Prostate gland (tissue), 2 donors: Measurements from ENCODE around the gene PC. TPM values are rescaled to one million over a fixed set of nuclear protein-coding genes. Genes with fewer than 3 reads are reported as not detected.
A peak's percentile ranks its signal among the peaks of the same experiment; 100 is the strongest.

ENCODE experiments used
- DNase-seq: peaks from one replicate; pipeline ENCODE4 v3.0.0-alpha.2; 2019; ENCODE audit warnings: low spot score
- H3K27ac ChIP-seq, 2 donors: fragments of 200-600 bp; sonication (generic); 2 replicates each; pipeline ENCODE4 v1.5.1; 2017 to 2019
- H3K27me3 ChIP-seq: fragments of 200-600 bp; sonication (generic); replicated peaks from 2 replicates; pipeline ENCODE4 v1.5.1; 2019; ENCODE audit not compliant: insufficient read depth
- H3K36me3 ChIP-seq, 2 donors: fragments of 200-600 bp; sonication (generic); 1 replicate in 1 of 2; 2 replicates in 1 of 2; pipeline versions ENCODE4 v1.5.1 to v1.8.1; 2017 to 2019
- H3K4me1 ChIP-seq: fragments of 200-600 bp; sonication (generic); replicated peaks from 2 replicates; pipeline ENCODE4 v1.5.1; 2019
- H3K4me3 ChIP-seq, 2 donors: fragments of 200-600 bp; sonication (generic); 2 replicates each; pipeline ENCODE4 v1.5.1; 2017 to 2019
- H3K9me3 ChIP-seq: fragments of 200-600 bp; sonication (generic); 2 replicates; pipeline ENCODE4 v1.5.1; 2017
- POLR2A ChIP-seq: fragments of 450-650 bp; IDR thresholded peaks from one replicate; pipeline ENCODE4 v1.6.1; 2016; ENCODE audit warnings: antibody characterized with exemption, mild to moderate bottlenecking
- POLR2AphosphoS5 ChIP-seq: sonication (generic); formaldehyde crosslinking; IDR thresholded peaks from one replicate; pipeline ENCODE4 v1.6.1; 2017; ENCODE audit warnings: antibody characterized with exemption
- WGBS: methylation state at CpG from one replicate; pipeline ENCODE4 v1.1.5; 2018; 5-methylcytosine and 5-hydroxymethylcytosine counted together
- intact Hi-C: fragments of 100-400 bp; cut with DNase I; formaldehyde crosslinking; loops from one replicate; pipeline ENCODE4 v1.14.2; 2022
- total RNA-seq, 2 donors: library from RNA; depleted of rRNA; stranded (reverse); fragments of >200 nt; gene quantifications; one replicate each; pipeline ENCODE4 v1.1.0, GENCODE V29; 2016
- TF ChIP-seq, protein P1 (sequence below), 4 experiments: fragments of 200-600 bp in 2 of 4; fragments of 450-650 bp in 2 of 4; sonication (generic) in 2 of 4; IDR thresholded peaks; 1 replicate in 3 of 4; 2 replicates in 1 of 4; pipeline ENCODE4 v1.5.1; 2016 to 2019; ENCODE audit warnings: antibody characterized with exemption in 4 of 4, mild to moderate bottlenecking in 2 of 4, moderate library complexity in 2 of 4

The PC gene
- total RNA-seq, 2 donors from 2014 or later = 42.8 to 43.4 TPM

DNA sequence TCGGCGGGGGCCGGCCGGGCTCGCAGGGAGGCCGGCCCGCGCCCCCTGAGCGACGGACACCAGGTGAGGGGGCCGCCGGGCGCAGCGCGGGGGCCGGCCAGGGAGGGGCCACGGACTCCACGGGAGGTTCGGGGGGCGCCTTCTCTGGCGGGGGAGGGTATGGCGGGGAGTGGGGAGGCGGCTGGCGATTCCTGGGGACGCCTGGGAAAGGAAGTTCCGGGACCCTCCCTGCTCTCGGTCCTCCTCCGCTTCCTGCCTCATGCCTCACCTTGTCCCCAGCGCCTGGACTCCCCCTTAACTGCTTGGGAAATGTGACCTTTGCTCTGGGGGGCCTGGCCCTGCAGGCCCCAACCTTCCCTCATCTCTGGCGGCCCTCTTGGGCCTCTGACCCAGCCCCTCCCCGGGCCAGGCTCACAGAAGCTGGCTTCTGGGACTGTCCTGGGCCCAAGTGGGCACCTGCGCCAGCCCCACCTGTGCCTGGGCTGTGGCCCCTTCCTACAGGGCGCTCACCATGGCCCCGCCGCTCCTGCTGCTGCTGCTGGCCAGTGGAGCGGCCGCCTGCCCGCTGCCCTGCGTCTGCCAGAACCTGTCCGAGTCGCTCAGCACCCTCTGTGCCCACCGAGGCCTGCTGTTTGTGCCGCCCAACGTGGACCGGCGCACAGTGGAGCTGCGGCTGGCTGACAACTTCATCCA, 100.8 kb downstream of the PC start:
- Histone ChIP-seq H3K4me3 (peak overlapping the region; percentile 37 to 57), H3K27me3 (no peaks in the 10 kb centered on the region), H3K36me3 (no peaks in the 10 kb centered on the region), H3K4me1 (no peaks in the 10 kb centered on the region), H3K9me3 (no peaks in the 10 kb centered on the region), H3K27ac (peak overlapping the region; percentile 11 to 52)
- intact Hi-C loops = loop anchor here (5.0 kb wide), 1 partner anchor 105 kb away; no protein-coding TSS in a partner anchor
- no peak for DNase-seq
- TF ChIP-seq, protein P1, sequence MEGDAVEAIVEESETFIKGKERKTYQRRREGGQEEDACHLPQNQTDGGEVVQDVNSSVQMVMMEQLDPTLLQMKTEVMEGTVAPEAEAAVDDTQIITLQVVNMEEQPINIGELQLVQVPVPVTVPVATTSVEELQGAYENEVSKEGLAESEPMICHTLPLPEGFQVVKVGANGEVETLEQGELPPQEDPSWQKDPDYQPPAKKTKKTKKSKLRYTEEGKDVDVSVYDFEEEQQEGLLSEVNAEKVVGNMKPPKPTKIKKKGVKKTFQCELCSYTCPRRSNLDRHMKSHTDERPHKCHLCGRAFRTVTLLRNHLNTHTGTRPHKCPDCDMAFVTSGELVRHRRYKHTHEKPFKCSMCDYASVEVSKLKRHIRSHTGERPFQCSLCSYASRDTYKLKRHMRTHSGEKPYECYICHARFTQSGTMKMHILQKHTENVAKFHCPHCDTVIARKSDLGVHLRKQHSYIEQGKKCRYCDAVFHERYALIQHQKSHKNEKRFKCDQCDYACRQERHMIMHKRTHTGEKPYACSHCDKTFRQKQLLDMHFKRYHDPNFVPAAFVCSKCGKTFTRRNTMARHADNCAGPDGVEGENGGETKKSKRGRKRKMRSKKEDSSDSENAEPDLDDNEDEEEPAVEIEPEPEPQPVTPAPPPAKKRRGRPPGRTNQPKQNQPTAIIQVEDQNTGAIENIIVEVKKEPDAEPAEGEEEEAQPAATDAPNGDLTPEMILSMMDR (IDR thresholded peaks at IDR 0.05) = no peak
- TF ChIP-seq POLR2A = no peak
- no peak for TF ChIP-seq POLR2AphosphoS5
- WGBS = 53% methylated on average over 36 of the region's 47 CpGs

DNA sequence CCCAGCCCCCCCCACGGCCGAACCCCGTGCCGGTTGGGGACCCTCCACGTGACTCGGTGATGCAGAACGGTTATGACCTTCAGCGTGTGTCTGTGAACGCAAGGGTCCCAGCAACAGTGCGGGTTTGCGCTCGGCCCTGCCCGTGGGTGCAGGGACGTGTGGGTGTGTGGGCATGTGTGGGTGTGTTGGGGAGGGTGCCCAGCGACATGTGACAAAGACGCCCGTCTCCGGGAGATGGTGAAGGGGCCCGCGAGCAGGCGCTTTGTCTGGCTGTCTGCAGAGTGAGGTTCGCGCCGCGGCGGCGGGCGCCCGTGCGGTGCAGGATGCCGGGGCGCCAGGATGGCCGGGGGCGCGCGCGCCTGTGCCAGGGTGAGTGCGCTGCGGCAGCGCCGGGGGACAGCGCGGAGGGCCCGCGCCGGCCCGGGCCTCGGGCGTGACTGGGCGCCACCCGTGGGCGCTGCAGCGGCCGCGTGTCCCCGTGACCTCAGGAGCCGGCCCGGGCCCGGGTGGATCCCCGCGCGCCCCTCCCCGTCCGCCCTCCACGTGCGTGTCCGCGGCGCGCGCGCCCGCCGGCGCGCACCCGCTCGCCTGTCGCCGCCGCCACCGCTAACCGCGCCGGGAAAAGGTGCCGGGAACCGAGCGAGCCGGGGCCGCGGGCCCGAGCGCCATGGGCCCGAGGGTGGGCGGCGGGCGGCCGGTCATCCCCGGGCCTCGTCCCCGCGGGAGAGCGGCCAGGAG, 101.5 kb downstream of the PC start, which contains the start of gene LRFN4:
LRFN4 (plus strand) TSS at position 569 of the 738 bp plus-strand sequence. CDS start 681 bp downstream, outside the sequence.
- H3K9me3 ChIP-seq = no peaks in the 10 kb centered on the region
- H3K4me1 ChIP-seq = no peaks in the 10 kb centered on the region
- H3K27me3 ChIP-seq = no peaks in the 10 kb centered on the region
- H3K27ac ChIP-seq = peak within 1 kb of the TSS; percentile 72 to 80
- intact Hi-C loops = loop anchor here (5.0 kb wide), 1 partner anchor 106 kb away; no protein-coding TSS in a partner anchor
- no peaks in the 10 kb centered on the region for H3K36me3 ChIP-seq
- WGBS = 0% methylated on average over 52 of the region's 103 CpGs
- TF ChIP-seq POLR2A = no peak
- TF ChIP-seq, protein P1 (IDR thresholded peaks at IDR 0.05) = no peak
- TF ChIP-seq POLR2AphosphoS5 = no peak
- H3K4me3 ChIP-seq = peak within 1 kb of the TSS; percentile 37 to 57
- no peak for DNase-seq

DNA sequence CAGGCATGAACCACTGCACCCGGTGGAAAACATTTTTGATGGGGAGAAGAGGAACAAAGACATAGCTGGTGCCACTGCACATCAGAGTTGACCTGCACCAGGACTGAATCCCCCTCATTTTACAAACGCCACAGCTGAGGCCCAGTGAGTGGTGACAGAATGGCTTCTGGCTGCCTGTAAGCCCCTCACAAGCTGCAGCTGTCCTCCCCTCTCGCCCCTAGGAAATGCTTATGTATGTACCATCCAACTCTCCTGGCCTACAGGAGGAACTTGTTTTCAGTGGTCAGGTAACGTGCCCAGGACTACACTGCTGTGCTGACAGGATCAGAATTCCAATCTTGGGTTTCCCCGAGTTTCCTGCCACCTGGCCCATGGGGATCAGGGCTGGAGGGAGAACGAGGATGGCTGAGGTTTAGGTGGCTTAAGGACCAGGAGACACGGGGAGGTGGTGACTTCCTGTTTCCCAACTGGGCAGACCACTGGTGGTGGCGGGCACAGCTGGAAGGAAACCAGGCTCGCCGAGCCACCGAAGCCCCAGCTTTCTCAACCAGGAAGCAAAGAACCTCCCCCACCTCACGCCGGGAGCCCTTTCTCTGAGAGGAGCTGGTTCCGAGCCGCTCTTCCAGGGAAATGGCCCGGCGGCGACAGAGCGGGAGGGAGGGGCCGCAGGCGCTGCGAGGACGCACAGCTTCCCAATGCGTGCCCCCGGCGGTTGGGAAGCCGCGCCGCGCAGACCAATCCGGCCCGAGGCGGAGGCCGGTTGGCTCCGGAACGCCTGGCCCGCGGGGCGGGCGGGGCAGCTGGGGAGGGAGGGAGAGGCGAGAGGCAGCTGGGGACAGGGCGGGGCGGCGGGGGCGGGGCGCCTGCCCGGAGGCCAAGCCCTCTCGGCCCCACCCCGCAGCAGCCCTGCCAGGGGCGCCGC, 102.3 kb downstream of the PC start:
- DNase-seq = peak; percentile 84
- Histone ChIP-seq H3K27ac (peak overlapping the region; percentile 72 to 80), H3K27me3 (no peaks in the 10 kb centered on the region), H3K4me1 (no peaks in the 10 kb centered on the region), H3K36me3 (no peaks in the 10 kb centered on the region), H3K9me3 (no peaks in the 10 kb centered on the region), H3K4me3 (peak overlapping the region; percentile 37 to 57)
- WGBS = 5% methylated on average over 35 of the region's 51 CpGs
- TF ChIP-seq, protein P1 (IDR thresholded peaks at IDR 0.05) = peak in 1 of 4 experiments; percentile 13
- TF ChIP-seq POLR2A = peak; percentile 52
- TF ChIP-seq POLR2AphosphoS5 = peak; percentile 55
- intact Hi-C loops = loop anchor here (5.0 kb wide), 1 partner anchor 106 kb away; no protein-coding TSS in a partner anchor

DNA sequence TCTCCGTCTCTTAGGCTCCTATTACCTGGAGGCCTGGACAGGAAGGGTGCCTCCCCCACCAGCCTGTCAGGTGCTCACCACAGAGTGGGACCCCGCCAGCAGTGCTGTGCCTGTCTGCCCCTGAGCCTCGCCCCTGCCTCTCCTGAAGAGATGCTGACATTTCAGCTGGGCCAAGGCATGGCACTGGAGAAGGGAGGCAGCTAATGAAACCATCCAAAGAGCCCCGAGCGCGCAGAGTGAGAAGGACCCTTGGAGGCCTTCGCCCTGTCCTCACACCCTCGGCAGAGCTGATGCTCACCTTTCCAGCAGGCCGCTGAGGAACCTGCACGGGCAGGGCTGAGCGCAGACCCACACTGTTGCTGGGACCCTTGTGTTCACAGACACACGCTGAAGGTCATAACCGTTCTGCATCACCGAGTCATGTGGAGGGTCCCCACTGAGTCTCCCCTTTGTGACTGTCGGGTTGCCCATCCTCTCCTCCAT, 103.4 kb downstream of the PC start:
- H3K9me3 ChIP-seq = no peaks in the 10 kb centered on the region
- no peaks in the 10 kb centered on the region for H3K27me3 ChIP-seq
- intact Hi-C loops = loop anchor here (5.0 kb wide), 1 partner anchor 108 kb away; no protein-coding TSS in a partner anchor
- TF ChIP-seq, protein P1 (IDR thresholded peaks at IDR 0.05) = no peak
- TF ChIP-seq POLR2A (no peak), POLR2AphosphoS5 (no peak)
- H3K4me3 ChIP-seq = no peak overlapping the region
- H3K4me1 ChIP-seq = no peaks in the 10 kb centered on the region
- no peak overlapping the region for H3K27ac ChIP-seq
- no peaks in the 10 kb centered on the region for H3K36me3 ChIP-seq
- DNase-seq = no peak
- 95% methylated on average over 15 of the region's 15 CpGs for WGBS
